ENCODE measurements around the gene GAB2. TPM values are rescaled to one million over a fixed set of nuclear protein-coding genes. Genes with fewer than 3 reads are reported as not detected.
"Not testable (repeated sequence)": the region's sequence is repeated elsewhere in the genome, so short reads cannot be mapped to it uniquely, and the experiment has no call there.

Gene GAB2
- 6.6 and 7.9 TPM in 2 replicates for total RNA-seq

- FAIRE-seq (no peak), DNase-seq (ENCODE audit: low read depth) (no peak)
- Histone ChIP-seq H3K4me3 (ENCODE audit: low read depth, low read length) (peak within 1 kb of the TSS; percentile 59), H3K27me3 (ENCODE audit: control insufficient read depth, insufficient read depth, low read length) (no peaks in the 10 kb centered on the region), H3K36me3 (ENCODE audit: control insufficient read depth, insufficient read depth, low read length) (no peaks in the 10 kb centered on the region)
- no peak for TF ChIP-seq CTCF (IDR thresholded peaks at IDR 0.05; ENCODE audit: insufficient read depth, low read length, severe bottlenecking)
These were observed at the start of gene GAB2 for GRCh38 chr11:78417175-78417887. GAB2 (minus strand) TSS chr11:78417820; CDS start chr11:78417720, 100 bp downstream.

GRCh38 chr11:78467370-78467769 lies 49.8 kb upstream of the GAB2 start:
- Histone ChIP-seq H3K27me3 (ENCODE audit: control insufficient read depth, insufficient read depth, low read length) (no peaks in the 10 kb centered on the region), H3K36me3 (ENCODE audit: control insufficient read depth, insufficient read depth, low read length) (peaks cover 1% of the 10 kb centered on the region), H3K4me3 (ENCODE audit: low read depth, low read length) (no peak overlapping the region)
- no peak for FAIRE-seq
- TF ChIP-seq CTCF (IDR thresholded peaks at IDR 0.05; ENCODE audit: insufficient read depth, low read length, severe bottlenecking) = no peak
- no peak for DNase-seq (ENCODE audit: low read depth)

- peaks cover 1% of the 10 kb centered on the region for H3K36me3 ChIP-seq (ENCODE audit: control insufficient read depth, insufficient read depth, low read length)
- FAIRE-seq (no peak), DNase-seq (ENCODE audit: low read depth) (no peak)
- H3K4me3 ChIP-seq (ENCODE audit: low read depth, low read length) = no peak overlapping the region
- no peak for TF ChIP-seq CTCF (IDR thresholded peaks at IDR 0.05; ENCODE audit: insufficient read depth, low read length, severe bottlenecking)
- no peaks in the 10 kb centered on the region for H3K27me3 ChIP-seq (ENCODE audit: control insufficient read depth, insufficient read depth, low read length)
These were observed 47.7 kb upstream of the GAB2 start for GRCh38 chr11:78465169-78465942.

GRCh38 chr11:78464787-78465168 lies 47.2 kb upstream of the GAB2 start:
- not testable (repeated sequence) for H3K4me3 ChIP-seq (ENCODE audit: low read depth, low read length); H3K36me3 ChIP-seq (ENCODE audit: control insufficient read depth, insufficient read depth, low read length); DNase-seq (ENCODE audit: low read depth); H3K27me3 ChIP-seq (ENCODE audit: control insufficient read depth, insufficient read depth, low read length); FAIRE-seq

- no peak for FAIRE-seq
These were observed 42.9 kb upstream of the GAB2 start for GRCh38 chr11:78460471-78460870.

More at GRCh38 chr11:78460471-78460870, 42.9 kb upstream of the GAB2 start:
- Histone ChIP-seq H3K4me3 (ENCODE audit: low read depth, low read length) (no peak overlapping the region), H3K27me3 (ENCODE audit: control insufficient read depth, insufficient read depth, low read length) (no peaks in the 10 kb centered on the region), H3K36me3 (ENCODE audit: control insufficient read depth, insufficient read depth, low read length) (peaks cover 1% of the 10 kb centered on the region)
- peak; percentile 41 for DNase-seq (ENCODE audit: low read depth)
- no peak for TF ChIP-seq CTCF (IDR thresholded peaks at IDR 0.05; ENCODE audit: insufficient read depth, low read length, severe bottlenecking)
